Parathyroid adenoma (tissue), 2 donors: Measurements from ENCODE around the gene IQSEC3.

ENCODE experiments used
- H2AFZ ChIP-seq: fragments of 300-600 bp; sonication (generic); one replicate; pipeline ENCODE4 v1.7.0; 2017; ENCODE audit warnings: antibody characterized with exemption, mild to moderate bottlenecking
- H3K27ac ChIP-seq: fragments of 300-600 bp; sonication (generic); one replicate; pipeline ENCODE4 v1.7.0; 2017
- H3K27me3 ChIP-seq: fragments of 300-600 bp; sonication (generic); one replicate; pipeline ENCODE4 v1.7.0; 2017; ENCODE audit warnings: low read length; ENCODE audit not compliant: control insufficient read depth, insufficient read depth
- H3K36me3 ChIP-seq: fragments of 300-600 bp; sonication (generic); one replicate; pipeline ENCODE4 v1.7.0; 2017; ENCODE audit warnings: low read length; ENCODE audit not compliant: control insufficient read depth, insufficient read depth
- H3K4me1 ChIP-seq: fragments of 300-600 bp; sonication (generic); one replicate; pipeline ENCODE4 v1.7.0; 2017; ENCODE audit warnings: control low read depth
- H3K4me2 ChIP-seq: fragments of 300-600 bp; sonication (generic); one replicate; pipeline ENCODE4 v1.7.0; 2017; ENCODE audit warnings: low read length
- H3K4me3 ChIP-seq: fragments of 300-600 bp; sonication (generic); one replicate; pipeline ENCODE4 v1.7.0; 2017; ENCODE audit warnings: low read depth, low read length
- H3K79me2 ChIP-seq: fragments of 300-600 bp; sonication (generic); one replicate; pipeline ENCODE4 v1.7.0; 2017; ENCODE audit warnings: control low read depth
- H3K9ac ChIP-seq: fragments of 300-600 bp; sonication (generic); one replicate; pipeline ENCODE4 v1.7.0; 2017; ENCODE audit warnings: mild to moderate bottlenecking
- H3K9me3 ChIP-seq: fragments of 300-600 bp; sonication (generic); one replicate; pipeline ENCODE4 v1.7.0; 2017; ENCODE audit warnings: low read length; ENCODE audit not compliant: control insufficient read depth
- TF ChIP-seq, protein P1 (sequence below): fragments of 300-600 bp; sonication (generic); IDR thresholded peaks from one replicate; pipeline ENCODE4 v1.7.0; 2017; ENCODE audit warnings: antibody characterized with exemption, mild to moderate bottlenecking
- donor health status: primary hyperparathyroidism.

Gene IQSEC3

GRCh38 chr12:117816-118345 is 51.3 kb downstream of the IQSEC3 start:
- Histone ChIP-seq H2AFZ (no peak overlapping the region), H3K9ac (no peak overlapping the region), H3K4me3 (no peak overlapping the region), H3K36me3 (no peaks in the 10 kb centered on the region), H3K27ac (no peak overlapping the region), H3K4me2 (no peak overlapping the region), H3K79me2 (peaks cover 35% of the 10 kb centered on the region), H3K27me3 (no peaks in the 10 kb centered on the region), H3K9me3 (no peaks in the 10 kb centered on the region), H3K4me1 (peaks cover 12% of the 10 kb centered on the region)
- TF ChIP-seq, protein P1, sequence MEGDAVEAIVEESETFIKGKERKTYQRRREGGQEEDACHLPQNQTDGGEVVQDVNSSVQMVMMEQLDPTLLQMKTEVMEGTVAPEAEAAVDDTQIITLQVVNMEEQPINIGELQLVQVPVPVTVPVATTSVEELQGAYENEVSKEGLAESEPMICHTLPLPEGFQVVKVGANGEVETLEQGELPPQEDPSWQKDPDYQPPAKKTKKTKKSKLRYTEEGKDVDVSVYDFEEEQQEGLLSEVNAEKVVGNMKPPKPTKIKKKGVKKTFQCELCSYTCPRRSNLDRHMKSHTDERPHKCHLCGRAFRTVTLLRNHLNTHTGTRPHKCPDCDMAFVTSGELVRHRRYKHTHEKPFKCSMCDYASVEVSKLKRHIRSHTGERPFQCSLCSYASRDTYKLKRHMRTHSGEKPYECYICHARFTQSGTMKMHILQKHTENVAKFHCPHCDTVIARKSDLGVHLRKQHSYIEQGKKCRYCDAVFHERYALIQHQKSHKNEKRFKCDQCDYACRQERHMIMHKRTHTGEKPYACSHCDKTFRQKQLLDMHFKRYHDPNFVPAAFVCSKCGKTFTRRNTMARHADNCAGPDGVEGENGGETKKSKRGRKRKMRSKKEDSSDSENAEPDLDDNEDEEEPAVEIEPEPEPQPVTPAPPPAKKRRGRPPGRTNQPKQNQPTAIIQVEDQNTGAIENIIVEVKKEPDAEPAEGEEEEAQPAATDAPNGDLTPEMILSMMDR, result no peak

GRCh38 chr12:118591-118990 is 52.0 kb downstream of the IQSEC3 start:
- no peaks in the 10 kb centered on the region for H3K27me3 ChIP-seq
- H3K36me3 ChIP-seq, result no peaks in the 10 kb centered on the region
- TF ChIP-seq, protein P1, result no peak
- no peak overlapping the region for H3K9ac ChIP-seq
- H3K27ac ChIP-seq, result no peak overlapping the region
- H3K4me2 ChIP-seq, result no peak overlapping the region
- H3K9me3 ChIP-seq, result no peaks in the 10 kb centered on the region
- H3K4me1 ChIP-seq, result peaks cover 12% of the 10 kb centered on the region
- peaks cover 40% of the 10 kb centered on the region for H3K79me2 ChIP-seq
- H3K4me3 ChIP-seq, result no peak overlapping the region
- H2AFZ ChIP-seq, result no peak overlapping the region

GRCh38 chr12:120951-121350 is 54.4 kb downstream of the IQSEC3 start:
- H3K79me2 ChIP-seq, result peaks cover 33% of the 10 kb centered on the region

DNA sequence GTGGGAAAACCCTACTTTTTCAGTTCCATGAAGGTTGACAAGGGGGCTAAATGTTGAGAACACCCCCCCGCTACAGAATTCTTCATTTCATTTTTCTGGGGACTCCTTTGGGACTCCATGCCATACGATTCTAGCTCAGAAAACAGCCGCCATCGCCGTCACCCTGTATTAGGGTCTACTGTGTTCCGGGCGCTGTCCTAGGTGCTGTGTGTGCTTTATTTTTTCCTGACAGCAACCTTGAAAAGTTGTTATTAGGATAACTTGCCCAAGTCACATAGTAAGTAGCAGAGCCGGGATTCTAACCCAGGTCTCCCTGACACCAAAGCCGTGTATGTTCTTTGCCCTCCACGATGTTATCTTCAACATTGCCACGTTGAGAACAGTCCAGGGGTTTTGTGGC is 55.1 kb downstream of the IQSEC3 start:
- Histone ChIP-seq H3K4me3 (no peak overlapping the region), H3K79me2 (peaks cover 30% of the 10 kb centered on the region), H3K4me2 (no peak overlapping the region), H2AFZ (no peak overlapping the region), H3K36me3 (no peaks in the 10 kb centered on the region), H3K27me3 (no peaks in the 10 kb centered on the region), H3K4me1 (no peaks in the 10 kb centered on the region), H3K9me3 (no peaks in the 10 kb centered on the region), H3K9ac (no peak overlapping the region), H3K27ac (no peak overlapping the region)
- TF ChIP-seq, protein P1, result no peak

More at GRCh38 chr12:120951-121350, 54.4 kb downstream of the IQSEC3 start:
- Histone ChIP-seq H3K36me3 (no peaks in the 10 kb centered on the region), H2AFZ (no peak overlapping the region), H3K27me3 (no peaks in the 10 kb centered on the region), H3K9me3 (no peaks in the 10 kb centered on the region), H3K9ac (no peak overlapping the region), H3K4me1 (no peaks in the 10 kb centered on the region), H3K4me2 (no peak overlapping the region), H3K27ac (no peak overlapping the region), H3K4me3 (no peak overlapping the region)
- TF ChIP-seq, protein P1, result no peak

- H3K27ac ChIP-seq, result no peak overlapping the region
- no peaks in the 10 kb centered on the region for H3K4me1 ChIP-seq
- TF ChIP-seq, protein P1, result no peak
- no peak overlapping the region for H3K4me2 ChIP-seq
- no peak overlapping the region for H3K4me3 ChIP-seq
- no peak overlapping the region for H3K9ac ChIP-seq
- peaks cover 32% of the 10 kb centered on the region for H3K79me2 ChIP-seq
- H3K27me3 ChIP-seq, result no peaks in the 10 kb centered on the region
- H3K36me3 ChIP-seq, result no peaks in the 10 kb centered on the region
- H2AFZ ChIP-seq, result no peak overlapping the region
- no peaks in the 10 kb centered on the region for H3K9me3 ChIP-seq
These were observed 58.5 kb downstream of the IQSEC3 start for GRCh38 chr12:125075-125474.
